NCI-H226 (cell line): ENCODE results near the gene HYAL3.
"Not testable (repeated sequence)": the region's sequence is repeated elsewhere in the genome, so short reads cannot be mapped to it uniquely, and the experiment has no call there.

ENCODE experiments used
- DNase-seq: peaks from one replicate; pipeline ENCODE4 v3.0.0-alpha.2; 2015

HYAL3 gene

DNA sequence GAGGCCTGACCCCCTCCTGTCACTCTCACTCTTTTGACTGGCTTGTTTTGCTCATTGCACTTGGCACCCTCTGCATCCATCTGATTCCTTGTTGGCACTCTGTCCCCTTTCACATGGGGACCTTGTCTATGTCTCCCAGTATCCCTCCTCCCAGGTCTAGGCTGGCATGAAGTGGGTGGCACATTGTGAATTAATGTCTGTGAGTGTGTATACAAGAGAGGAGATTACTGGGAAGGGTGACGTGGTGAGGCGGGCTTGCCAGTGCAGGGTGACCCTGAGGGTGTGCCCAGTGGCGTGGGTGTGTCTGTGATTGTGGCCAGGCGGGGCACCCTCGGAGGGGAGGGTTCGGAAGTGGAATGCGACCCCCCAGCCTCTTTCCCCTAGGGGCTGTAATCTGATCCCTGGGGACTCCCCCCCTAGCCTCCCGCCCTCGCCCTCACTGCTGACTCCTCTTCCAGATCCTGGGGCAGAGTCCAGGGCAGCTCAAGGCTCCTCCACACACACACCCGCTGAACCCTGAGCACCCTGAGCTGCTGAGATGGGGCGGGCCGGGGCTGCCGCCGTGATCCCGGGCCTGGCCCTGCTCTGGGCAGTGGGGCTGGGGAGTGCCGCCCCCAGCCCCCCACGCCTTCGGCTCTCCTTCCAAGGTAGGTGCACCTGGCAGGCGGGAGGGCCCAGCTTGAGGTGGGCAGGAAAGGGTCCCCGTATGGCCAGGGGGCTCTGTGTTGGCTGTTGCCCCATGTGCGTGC is 30.3 kb downstream of the HYAL3 start, which contains the start of gene SEMA3B:
Gene SEMA3B, plus strand, starts transcription at position 445 of the 749 bp plus-strand sequence. Its CDS starts 94 bp downstream, at position 539.
- peak; percentile 39 for DNase-seq

DNA sequence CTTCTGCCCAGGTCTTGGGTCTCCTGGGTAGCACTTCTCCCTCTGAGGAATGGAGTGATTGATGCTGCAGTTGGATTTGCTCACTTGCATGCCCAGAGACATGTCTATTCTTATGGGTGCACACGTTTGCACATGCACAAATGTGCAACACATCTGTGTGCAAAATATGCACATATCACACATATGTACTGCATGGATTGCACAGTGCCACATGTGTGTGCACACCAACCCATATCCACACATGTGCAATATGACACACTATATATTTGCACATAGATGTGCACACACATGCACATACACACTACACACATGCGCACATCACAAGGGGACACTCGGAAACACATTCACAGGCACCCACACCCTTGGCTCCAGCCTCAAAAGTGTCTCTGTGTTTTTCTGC is 30.9 kb downstream of the HYAL3 start:
- DNase-seq: no peak

DNA sequence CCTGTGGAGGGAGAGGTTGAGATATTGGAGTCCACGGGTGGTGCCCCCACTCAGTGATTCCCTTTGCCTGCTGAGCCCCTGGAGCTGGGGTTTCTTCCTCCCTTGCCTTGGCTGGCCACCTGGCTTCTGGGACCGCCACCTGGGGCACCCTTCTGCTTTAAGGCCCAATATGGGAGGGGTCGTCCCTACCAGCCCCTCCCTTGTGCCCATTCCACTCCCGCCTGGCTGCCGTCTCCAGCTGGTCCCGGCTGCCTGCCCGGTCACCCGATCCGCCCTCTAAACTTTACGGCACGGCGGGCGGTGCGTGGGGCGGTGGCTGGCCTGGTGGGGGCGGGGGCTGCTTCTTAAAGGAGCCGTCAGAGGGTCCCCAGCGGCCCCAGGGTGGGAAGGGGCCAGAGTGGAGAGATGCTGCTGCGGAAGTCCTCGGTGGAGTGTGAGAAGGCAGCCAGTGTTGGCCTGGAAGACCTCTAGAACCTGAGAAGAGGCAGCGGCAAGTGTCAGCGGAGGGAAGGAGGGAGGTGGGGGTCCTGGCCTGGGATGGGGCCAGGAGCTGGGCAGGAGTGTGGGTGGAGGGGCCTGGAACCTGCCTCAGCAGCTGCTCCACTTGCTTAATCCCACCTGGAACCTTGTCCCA is 31.8 kb downstream of the HYAL3 start:
- DNase-seq: no peak

DNA sequence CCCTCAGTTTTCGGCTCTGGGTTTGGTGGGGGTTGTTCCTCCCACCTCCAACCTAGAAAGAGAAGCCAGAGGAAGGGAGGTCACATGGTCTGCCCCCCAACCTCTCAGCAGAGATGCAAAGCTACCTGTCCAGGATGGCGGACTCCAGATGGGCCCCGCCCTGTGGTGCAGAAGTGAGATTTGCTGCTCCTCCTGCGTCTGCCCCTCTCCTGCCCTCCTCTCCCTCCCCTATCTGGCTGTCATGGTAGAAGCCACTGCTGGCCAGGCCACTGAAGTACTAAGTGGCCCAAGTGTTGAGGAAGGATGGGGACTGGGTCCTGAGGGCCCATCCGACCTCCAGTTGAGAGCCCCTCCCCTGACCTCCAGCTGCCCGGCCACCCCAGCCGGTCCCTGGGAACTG is 32.4 kb downstream of the HYAL3 start:
- DNase-seq: no peak

DNA sequence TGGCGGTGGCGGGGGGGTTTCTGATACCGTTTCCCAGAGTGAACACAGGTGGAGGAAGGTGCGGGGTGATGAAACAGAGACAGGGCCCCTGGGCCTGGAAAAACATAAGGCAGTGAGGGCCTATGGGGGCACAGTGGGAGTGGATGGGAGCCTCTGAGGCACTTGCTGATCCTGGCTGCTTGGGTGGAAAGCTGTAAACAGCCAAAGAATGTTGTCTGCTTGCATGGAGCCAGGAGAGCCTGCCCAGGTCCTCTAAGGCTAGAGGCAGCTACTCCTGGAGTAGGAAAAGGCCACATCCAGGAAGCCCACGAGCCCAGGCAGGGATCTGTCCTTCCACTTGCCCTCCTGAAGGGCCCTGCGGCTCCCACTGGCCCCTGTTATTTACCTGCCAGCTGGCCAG is 33.2 kb downstream of the HYAL3 start:
- DNase-seq: no peak

DNA sequence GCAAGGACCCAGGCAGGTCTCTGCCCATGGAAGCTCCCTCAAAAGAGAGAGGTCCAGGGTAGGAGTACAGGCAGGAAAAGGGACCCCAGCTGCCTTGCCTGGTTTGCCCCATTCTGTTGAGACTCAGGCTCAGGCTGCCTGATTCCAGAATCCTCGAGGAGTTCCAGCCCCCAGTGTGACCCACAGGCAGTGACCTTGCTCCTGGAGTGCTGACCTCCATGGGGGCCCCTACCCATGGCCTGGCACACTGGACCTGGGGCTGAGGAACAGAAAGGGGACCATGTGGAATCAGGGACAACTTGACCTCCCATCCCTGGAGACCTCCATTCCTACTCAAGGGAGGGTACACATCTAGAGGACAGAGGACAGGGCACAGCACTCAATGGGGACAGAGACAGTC is 33.6 kb downstream of the HYAL3 start:
- no peak for DNase-seq

DNA sequence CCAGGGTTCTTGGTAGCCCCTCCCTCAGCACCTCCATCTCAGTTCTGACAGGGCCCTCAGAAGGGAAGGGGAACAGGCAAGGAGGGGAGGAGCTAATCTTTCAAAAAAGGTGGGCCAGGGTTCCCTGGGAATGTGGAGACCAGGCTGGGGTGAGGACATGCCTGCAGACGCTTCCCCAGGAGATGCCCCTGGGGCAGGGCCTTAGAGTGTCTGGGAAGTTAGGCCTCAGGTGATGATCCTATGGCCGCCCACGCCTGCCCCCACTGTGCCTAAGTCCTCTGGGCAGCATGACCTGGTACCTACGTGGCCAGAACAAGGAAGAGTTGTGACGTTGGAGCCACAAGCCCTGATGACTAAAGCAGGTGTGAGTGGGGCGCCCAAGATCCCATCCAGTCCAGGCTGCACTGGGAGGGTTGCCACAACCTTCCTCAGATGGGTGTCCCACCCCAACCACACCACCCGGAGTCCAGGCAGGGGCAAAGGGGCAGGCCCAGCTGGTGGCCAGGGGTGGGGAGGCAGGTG is 34.2 kb downstream of the HYAL3 start:
- no peak for DNase-seq

DNA sequence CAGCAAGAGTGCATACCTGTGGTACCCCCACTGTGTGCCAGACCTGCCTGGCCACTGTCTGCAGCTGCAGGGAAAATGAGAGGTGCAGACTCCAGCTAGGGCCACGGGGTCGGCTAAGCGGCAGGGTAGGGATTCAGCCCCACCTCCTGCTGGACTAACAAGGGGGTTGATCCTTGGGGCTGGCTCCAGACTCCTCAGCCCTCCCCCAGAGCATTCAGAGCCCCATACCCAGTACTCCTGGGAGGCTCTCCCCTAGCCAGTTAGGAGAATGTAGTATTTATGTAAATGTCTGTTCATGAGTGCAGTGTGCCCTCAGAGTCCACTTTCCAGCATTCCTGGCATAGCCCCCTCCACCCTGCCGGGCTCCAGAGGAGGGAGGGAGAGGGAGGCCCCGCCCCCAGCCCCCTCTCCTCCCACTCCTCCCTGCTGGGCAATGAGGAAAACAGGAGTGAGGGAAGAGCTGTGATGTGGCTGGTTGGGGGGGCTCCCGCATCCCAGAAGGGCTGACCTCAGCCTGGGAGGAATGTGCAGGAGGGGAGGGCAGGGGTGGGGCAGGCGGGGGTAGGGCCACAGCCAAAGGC is 34.7 kb downstream of the HYAL3 start:
- DNase-seq: peak; percentile 85

DNA sequence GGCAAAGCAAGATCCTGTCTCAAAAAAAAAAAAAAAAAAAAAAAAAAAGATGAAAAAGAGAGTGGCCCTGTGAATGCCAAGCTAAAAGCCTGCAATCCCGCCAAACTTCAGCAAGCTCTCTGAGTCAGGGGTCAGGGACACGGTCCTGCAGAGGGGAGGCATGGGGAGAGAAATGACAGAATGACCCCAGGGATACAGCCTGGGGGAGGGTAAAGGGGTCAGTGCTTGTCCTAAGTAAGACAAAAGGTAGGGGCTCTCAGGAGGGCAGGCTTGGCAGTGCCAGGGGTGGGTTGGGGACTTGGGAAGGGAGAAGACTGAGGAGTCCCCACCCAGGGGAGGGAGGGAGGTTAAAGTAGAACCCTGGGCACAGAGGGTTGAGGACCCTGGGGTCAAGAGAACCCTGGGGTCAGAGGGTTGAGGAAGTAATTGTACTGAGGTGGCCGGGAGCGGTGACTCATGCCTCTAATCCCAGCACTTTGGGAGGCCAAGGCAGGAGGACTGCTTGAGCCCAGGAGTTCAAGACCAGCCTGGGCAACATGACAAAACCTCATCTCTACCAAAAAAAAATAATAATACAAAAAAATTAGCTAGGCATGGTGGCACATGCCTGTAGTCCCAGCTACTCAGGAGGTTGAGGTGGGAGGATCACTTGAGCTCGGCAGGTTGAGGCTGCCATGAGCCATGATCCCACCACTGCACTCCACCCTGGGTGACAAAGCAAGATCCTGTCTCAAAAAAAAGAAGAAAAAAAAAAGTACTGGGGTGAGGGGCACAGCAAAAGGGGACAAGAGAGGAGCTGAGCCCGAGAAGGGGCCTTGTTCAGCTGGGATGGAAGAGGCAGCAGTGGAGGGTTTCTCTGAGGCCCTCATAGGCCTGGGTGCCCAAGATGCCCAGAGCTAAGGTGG is 35.5 kb downstream of the HYAL3 start:
- DNase-seq: no peak

DNA sequence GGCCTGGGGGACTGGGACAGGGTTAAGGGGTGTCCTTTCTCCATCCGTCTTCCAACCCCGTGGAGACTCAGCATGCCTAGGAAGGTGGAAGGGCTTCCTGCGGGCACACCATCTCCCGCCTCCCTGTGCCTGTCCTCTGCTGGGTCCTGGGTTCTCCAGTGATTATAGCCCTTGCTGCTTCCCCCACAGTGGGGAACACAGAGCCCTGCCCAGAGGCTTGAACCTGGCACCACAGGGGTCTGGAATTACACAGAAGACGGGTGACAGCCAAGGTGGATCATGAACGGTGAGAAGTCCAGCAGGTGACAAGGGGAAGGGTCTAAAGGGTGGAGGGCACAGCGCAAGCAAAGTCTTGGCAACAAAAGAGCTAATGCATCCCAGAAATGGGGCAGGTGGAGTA is 36.4 kb downstream of the HYAL3 start:
- DNase-seq: no peak

DNA sequence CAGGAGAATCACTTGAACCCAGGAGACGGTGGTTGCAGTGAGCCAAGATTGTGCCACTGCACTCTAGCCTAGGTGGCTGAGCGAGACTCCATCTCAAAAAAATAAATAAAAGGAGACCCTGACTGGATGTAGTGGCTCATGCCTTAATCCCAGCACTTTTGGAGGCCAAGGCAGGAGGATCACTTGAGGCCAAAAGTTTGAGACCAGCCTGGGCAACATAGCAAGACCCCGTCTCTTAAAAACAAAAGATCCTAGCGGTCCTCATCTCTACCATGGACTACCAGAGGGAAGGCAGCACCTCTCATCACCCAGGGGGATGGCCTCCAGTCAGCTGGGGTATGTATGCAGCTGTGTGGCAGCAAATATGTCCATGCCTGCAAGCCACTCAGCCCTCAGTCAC is 37.0 kb downstream of the HYAL3 start:
- DNase-seq: not testable (repeated sequence)

DNA sequence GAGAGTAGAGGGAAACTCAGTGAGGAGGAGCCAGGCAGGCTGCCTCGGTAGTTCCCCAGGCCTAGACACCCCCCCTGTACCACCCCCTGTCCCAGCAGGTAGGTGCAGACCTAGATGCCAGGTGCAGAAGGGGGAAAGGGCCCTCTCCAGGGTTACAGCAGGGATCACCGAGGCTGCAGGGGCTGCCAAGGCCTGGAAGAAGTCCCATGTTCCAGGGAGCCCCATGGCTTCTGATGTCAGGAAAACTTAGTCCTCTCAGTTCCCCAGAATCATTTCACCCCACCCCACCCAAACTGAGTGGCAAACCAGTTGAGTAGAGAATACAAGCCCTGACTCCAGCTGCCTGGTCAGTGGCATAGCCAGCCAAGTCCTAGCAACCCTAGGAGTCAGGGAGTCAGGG is 37.7 kb downstream of the HYAL3 start:
- no peak for DNase-seq

DNA sequence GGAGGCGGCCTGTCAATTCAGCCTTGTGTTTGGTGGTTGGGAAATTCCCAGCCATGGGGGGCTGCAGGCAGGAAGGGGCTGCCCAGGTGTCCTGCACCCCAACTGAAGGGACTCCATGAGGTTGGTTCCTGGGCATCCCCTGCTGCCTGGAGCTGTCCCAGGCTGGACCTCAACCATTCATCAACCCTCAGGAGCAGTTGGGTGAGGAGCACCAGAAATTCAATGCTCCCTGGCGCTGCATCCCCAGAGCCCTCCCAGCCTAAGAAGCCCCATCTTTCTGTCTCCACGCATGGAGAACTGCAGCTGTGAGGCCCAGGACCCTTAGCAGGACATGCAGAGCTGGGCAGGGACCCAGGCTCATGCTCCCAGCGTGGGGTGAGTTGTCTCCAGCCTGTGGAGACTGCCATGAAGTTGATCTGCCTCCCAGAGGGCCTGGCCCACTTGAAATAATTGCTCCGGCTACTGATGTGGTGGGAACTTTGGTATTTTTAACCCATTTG is 38.2 kb downstream of the HYAL3 start:
- no peak for DNase-seq

DNA sequence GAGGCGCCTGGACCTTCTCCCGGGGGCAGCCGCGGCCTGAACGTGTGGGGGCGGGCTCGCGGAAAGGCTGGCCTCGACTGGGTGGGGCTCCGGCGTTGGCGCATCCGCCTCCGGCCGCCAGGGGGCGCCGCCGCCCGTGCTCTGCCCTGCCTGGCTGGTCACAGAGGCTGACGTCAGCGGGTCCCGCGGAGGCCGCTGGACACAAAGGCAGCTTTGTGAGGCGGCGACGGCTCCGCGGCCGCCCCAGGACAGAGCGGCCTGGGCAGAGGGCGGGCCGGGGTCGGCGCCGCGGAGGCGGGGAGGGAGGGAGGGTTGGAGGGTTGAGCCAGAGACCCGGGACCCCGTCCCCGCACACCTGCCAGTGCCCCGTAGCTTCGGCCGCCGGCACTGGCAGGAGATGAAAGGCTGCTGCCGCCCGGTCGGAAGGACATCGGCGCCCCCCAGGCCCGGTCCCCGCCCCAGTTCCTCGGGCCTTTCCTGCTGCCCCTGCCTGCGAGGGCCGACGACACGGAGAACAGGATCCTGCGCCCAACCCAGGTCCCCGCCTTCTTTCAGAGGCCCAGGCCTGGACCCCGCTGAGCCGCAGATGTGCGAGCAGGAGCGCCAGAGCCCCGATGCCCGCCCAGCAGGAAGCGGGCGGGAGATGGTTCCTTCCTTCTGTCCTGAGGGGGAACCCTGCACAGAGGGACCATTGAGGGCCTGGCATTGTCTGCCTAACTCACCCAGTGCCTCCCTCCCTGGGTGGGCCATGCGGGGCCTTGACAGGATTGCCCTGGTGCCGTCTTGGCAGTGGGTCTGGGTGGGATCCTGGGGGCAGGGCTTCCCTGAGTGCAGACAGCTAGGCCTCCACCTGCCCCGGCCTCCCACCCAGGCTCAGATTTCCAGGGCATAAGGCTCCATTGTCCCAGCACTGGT is 38.9 kb downstream of the HYAL3 start:
- DNase-seq: peak; percentile 47

DNA sequence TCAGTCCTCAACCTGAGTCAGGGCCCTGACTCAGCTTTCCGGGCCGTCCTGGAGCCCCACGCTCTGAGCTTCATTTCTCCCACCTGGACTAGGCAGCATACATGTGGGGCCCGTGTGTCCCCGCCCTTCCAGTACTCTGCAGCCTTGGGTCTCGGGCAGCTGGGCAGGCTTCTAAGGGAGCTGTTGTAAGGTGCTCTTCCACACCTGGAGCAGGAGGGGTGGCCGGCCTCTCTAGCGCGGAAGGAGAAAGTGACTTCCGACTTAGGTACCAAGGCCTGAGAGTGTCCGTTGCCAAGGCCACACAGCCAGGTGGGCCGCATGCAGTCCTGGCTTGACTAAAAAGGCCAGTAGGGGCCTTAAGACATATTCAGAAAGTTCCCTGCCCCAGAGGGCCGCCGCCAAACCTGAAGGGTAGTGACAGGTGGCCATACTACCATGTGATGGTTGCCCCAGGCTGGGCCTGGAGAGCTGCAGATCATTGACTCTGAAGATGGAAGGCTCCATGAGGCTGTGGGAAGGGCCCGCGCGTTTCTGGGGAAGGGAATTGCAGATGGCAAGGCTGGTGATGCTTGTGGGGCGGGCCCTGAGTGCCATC is 39.7 kb downstream of the HYAL3 start:
- DNase-seq: no peak

DNA sequence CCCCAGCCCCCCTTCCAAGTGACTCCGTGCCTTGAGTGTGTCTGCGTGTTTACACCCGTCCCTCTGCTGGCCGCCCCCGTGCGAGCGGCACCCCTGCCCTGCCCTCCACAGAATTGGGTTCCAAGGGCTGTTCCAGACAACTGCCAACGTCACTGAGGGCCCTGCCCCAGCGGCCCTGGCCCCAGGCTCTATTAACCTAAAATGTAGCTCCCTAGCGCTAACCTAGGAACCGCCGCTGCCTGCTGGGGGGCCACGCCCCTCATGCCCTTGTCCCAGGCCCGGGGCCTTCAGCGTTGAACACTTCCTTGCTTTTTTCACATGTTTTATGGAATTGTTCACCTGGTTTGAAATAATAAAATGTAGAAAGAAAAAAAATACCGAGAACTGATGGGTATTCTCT is 40.2 kb downstream of the HYAL3 start:
- DNase-seq: no peak

DNA sequence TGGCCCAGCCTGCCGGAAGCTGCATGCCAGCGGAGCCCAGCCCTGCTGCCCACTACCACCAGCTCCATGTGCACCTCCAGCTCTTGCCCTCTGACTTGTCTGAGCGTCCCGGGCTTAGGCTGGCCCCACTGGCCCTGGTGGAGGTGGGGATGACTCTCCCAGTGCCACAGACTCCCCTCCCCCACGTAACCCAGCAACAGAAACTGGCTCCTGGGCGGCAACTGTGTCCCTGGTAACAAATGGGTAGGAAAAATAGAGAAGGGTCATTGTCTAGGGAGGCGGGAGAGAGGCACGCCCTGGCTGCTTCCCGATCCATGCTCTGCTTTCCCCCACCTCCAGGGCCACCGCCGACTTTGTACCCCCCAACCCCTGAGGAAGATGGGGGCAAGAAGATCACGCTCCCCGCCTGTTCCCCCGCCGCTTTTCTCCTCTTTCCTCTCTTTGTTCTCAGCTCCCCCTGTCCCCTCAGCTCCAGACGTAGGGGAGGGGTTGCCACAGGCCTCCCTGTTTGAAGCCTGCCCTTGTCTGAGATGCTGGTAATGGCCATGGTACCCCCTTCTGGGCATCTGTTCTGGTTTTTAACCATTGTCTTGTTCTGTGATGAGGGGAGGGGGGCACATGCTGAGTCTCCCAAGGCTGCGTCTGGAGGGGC is 41.0 kb downstream of the HYAL3 start:
- no peak for DNase-seq

DNA sequence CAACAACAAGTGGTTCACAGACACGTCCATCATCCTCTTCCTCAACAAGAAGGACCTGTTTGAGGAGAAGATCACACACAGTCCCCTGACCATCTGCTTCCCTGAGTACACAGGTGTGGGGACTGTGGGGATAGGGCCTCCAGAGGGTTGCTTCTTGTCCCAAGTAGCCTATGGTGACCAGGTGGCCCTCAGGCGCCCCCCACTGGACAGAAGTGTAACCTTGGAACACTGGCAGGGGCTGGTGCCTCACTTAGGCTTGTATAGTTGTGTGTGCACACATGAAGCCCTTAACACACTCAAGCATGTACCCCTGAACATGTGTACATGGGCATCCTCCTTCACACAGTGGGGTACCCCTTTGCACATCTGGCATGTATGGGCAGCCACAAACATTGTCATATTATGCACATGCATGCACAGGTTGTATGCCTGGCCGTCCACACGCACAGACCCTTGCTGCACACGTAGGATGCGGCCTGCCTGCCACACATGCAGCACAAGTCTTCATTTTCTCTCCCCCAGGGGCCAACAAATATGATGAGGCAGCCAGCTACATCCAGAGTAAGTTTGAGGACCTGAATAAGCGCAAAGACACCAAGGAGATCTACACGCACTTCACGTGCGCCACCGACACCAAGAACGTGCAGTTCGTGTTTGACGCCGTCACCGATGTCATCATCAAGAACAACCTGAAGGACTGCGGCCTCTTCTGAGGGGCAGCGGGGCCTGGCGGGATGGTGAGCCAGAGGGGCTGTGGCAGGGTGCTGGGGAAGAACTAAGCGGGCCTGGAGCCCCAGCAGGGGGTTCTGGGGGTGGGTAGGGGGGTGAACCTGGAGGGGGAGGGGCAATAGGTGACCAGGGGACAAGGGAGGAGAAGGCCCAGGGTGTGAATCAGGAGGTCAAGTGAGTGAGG is 42.0 kb downstream of the HYAL3 start:
- DNase-seq: no peak

DNA sequence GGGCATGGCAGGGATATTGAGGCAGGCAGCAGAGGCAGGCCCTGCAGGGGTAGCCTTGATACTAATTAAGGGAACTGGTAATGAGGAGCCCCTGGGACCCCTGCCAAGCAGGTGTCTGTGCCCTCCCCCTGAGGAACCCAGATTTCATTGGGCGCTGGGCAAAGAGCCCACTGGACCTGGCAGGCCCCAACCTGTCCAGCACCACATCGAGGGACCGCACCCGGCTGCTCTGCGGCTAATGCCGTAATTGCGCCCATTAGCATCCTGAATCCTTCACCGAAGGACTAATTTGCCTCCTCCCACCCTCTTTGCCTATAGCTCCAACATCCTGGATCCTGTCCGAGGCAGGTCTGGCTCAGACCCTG is 44.0 kb downstream of the HYAL3 start:
- no peak for DNase-seq
